Measurements from ENCODE around the gene ZMYM5. TPM values are rescaled to one million over a fixed set of nuclear protein-coding genes. Genes with fewer than 3 reads are reported as not detected.
A peak's percentile ranks its signal among the peaks of the same experiment; 100 is the strongest.

The ZMYM5 gene
- total and polyA plus RNA-seq, 10 donors, result 5.7 to 24.4 (median 17.1) TPM

- intact Hi-C loops (cut with DNase I; ENCODE audit: low total_unique reads), result no loop called here
- Histone ChIP-seq H3K27ac (no peak overlapping the region), H3K4me1 (no peaks in the 10 kb centered on the region), H3K9me3 (no peaks in the 10 kb centered on the region), H3K4me3 (no peak overlapping the region), H3K36me3 (peaks cover 0 to 30% (median 0%) of the 10 kb centered on the region in 6 donors), H3K27me3 (replicated peaks in 1 of 7) (no peaks in the 10 kb centered on the region)
- 93 to 97% (median 95%) methylated on average over 7 of the region's 7 CpGs for WGBS, 5 donors
- DNase-seq, result peak; percentile 7
- TF ChIP-seq POLR2A (IDR thresholded peaks at IDR 0.05) (no peak), CTCF (IDR thresholded peaks at IDR 0.05 in 8 of 11, conservative IDR thresholded peaks at IDR 0.05 in 3 of 11) (no peak), POLR2AphosphoS5 (IDR thresholded peaks at IDR 0.05) (no peak)
Observed at GRCh38 chr13:19810996-19811881, 52.2 kb downstream of the ZMYM5 start.

- TF ChIP-seq POLR2AphosphoS5 (IDR thresholded peaks at IDR 0.05) (no peak), POLR2A (IDR thresholded peaks at IDR 0.05) (no peak), CTCF (IDR thresholded peaks at IDR 0.05 in 8 of 11, conservative IDR thresholded peaks at IDR 0.05 in 3 of 11) (no peak)
- Histone ChIP-seq H3K27me3 (replicated peaks in 1 of 7) (no peaks in the 10 kb centered on the region), H3K4me3 (no peak overlapping the region), H3K36me3 (peaks cover 0 to 28% (median 0%) of the 10 kb centered on the region in 6 donors), H3K4me1 (no peaks in the 10 kb centered on the region), H3K9me3 (no peaks in the 10 kb centered on the region), H3K27ac (no peak overlapping the region)
- peak; percentile 13 for DNase-seq
- intact Hi-C loops (cut with DNase I; ENCODE audit: low total_unique reads), result no loop called here
- WGBS, 5 donors, result 90 to 99% (median 95%) methylated on average over 4 of the region's 4 CpGs
Observed at GRCh38 chr13:19810151-19810550, 53.3 kb downstream of the ZMYM5 start.

- no peak for DNase-seq
- 76 to 95% (median 77%) methylated on average over 4 of the region's 4 CpGs for WGBS, 5 donors
- no peaks in the 10 kb centered on the region for H3K4me1 ChIP-seq
- no peak overlapping the region for H3K27ac ChIP-seq
- TF ChIP-seq POLR2A (IDR thresholded peaks at IDR 0.05) (no peak), CTCF (IDR thresholded peaks at IDR 0.05 in 8 of 11, conservative IDR thresholded peaks at IDR 0.05 in 3 of 11) (no peak), POLR2AphosphoS5 (IDR thresholded peaks at IDR 0.05) (no peak)
- intact Hi-C loops (cut with DNase I; ENCODE audit: low total_unique reads), result no loop called here
- H3K27me3 ChIP-seq (replicated peaks in 1 of 7), result no peaks in the 10 kb centered on the region
- no peaks in the 10 kb centered on the region for H3K9me3 ChIP-seq
- H3K4me3 ChIP-seq, result no peak overlapping the region
- peaks cover 0 to 18% (median 0%) of the 10 kb centered on the region in 6 donors for H3K36me3 ChIP-seq
Observed at GRCh38 chr13:19805765-19806164, 57.7 kb downstream of the ZMYM5 start.

GRCh38 chr13:19795956-19796355, 67.5 kb downstream of the ZMYM5 start:
- Histone ChIP-seq H3K27ac (peak overlapping the region in 3 of 8 donors; percentile 7 to 78 (median 38)), H3K4me1 (peaks cover 0 to 13% (median 0%) of the 10 kb centered on the region in 6 donors), H3K36me3 (no peaks in the 10 kb centered on the region), H3K27me3 (replicated peaks in 1 of 7) (no peaks in the 10 kb centered on the region), H3K4me3 (no peak overlapping the region), H3K9me3 (no peaks in the 10 kb centered on the region)
- DNase-seq, result no peak
- 80 to 95% (median 84%) methylated on average over 7 of the region's 7 CpGs for WGBS, 5 donors
- TF ChIP-seq CTCF (IDR thresholded peaks at IDR 0.05 in 8 of 11, conservative IDR thresholded peaks at IDR 0.05 in 3 of 11) (no peak), POLR2AphosphoS5 (IDR thresholded peaks at IDR 0.05) (no peak), POLR2A (IDR thresholded peaks at IDR 0.05) (no peak)
- intact Hi-C loops (cut with DNase I; ENCODE audit: low total_unique reads), result no loop called here
